MCF 10A (cell line): ENCODE measurements around the gene ODAD3. TPM values are rescaled to one million over a fixed set of nuclear protein-coding genes. Genes with fewer than 3 reads are reported as not detected.

Experiments
- BruUV-seq: library from RNA; stranded (reverse); fragments of 400-500 nt; replicated peaks from 2 replicates; lab custom pipeline; 2021; lab: Mats Ljungman, UMichigan
- CTCF ChIA-PET: fragments of 300-600 bp; sonication (Branson Sonifier 250); formaldehyde crosslinking; extraction: SDS; loops from one replicate; lab custom pipeline; 2021; ENCODE audit warnings: antibody characterized with exemption, inconsistent platforms; lab: Yijun Ruan, JAX
- POLR2A ChIA-PET: fragments of 300-600, 350-650 bp; sonication (Branson Sonifier 250); formaldehyde crosslinking; extraction: SDS; loops from one replicate; lab custom pipeline; 2020; ENCODE audit warnings: antibody characterized with exemption, inconsistent platforms; lab: Yijun Ruan, JAX
- DNase-seq: peaks from one replicate; pipeline ENCODE4 v3.0.0-alpha.2; 2018; ENCODE audit not compliant: unreplicated experiment
- H3K27ac Mint-ChIP-seq: one replicate; pipeline ENCODE4 v1.8.0; 2022; ENCODE audit warnings: mild to moderate bottlenecking, low read depth, mixed read lengths; ENCODE audit not compliant: unreplicated experiment
- H3K27me3 Mint-ChIP-seq: one replicate; pipeline ENCODE4 v1.8.0; 2022; ENCODE audit warnings: mixed read lengths; ENCODE audit not compliant: insufficient read depth, unreplicated experiment
- H3K36me3 Mint-ChIP-seq: one replicate; pipeline ENCODE4 v1.8.0; 2022; ENCODE audit warnings: mild to moderate bottlenecking, moderate library complexity, mixed read lengths; ENCODE audit not compliant: insufficient read depth, unreplicated experiment
- H3K4me1 Mint-ChIP-seq: one replicate; pipeline ENCODE4 v1.8.0; 2022; ENCODE audit warnings: mixed read lengths; ENCODE audit not compliant: insufficient read depth, unreplicated experiment
- H3K4me3 Mint-ChIP-seq: one replicate; pipeline ENCODE4 v1.8.0; 2022; ENCODE audit warnings: mild to moderate bottlenecking, moderate library complexity, mixed read lengths; ENCODE audit not compliant: unreplicated experiment
- H3K9me3 Mint-ChIP-seq: one replicate; pipeline ENCODE4 v1.8.0; 2022; ENCODE audit warnings: mixed read lengths; ENCODE audit not compliant: unreplicated experiment
- intact Hi-C: fragments of 100-400 bp; cut with micrococcal nuclease; formaldehyde crosslinking; loops from 2 replicates; pipeline ENCODE4 v1.14.1; 2022
- total RNA-seq: library from RNA; stranded (reverse); gene quantifications from 2 replicates; pipeline ENCODE4 v1.2.3, GENCODE V29; 2022
- TF ChIP-seq, protein P1 (sequence below): fragments of 200-600 bp; IDR thresholded peaks from one replicate; pipeline ENCODE4 v1.8.0; 2022; ENCODE audit warnings: antibody characterized with exemption, mild to moderate bottlenecking; ENCODE audit not compliant: unreplicated experiment

ODAD3 gene
- total RNA-seq, 1 experiment from 2014 or later, result 0.30 TPM

DNA sequence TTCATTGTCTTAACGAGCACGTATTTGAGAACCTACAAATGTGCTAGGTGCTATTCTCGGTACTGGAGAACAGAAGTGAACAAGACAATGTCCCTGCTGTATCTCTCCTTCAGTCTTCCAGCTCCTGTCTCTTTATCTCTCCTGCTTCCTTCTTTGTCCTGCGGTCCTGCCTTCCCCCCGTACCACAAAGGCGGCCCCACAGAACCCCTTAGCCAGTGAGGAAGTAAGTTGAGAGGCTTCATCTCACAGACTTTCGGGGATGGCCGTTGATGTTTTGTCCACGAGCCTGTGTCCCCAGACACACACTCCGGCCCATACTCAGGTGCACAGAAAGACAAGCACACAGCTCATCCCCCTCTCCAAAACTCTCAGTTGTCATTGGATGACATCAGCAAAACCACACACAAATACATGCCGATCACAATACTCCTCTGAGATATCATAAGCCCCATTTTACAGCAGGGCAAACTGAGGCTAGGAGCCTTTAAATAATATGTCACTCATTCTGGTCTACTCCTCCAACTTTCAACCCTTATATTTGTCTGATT, 61.0 kb downstream of the ODAD3 start:
- ChIA-PET POLR2A (interaction anchor here (0.6 to 5.6 kb wide), 20 partner anchors 8 to 285 kb away, joined by 3 to 88 read pairs (median 4); partner anchors contain the start of genes CCDC159, ECSIT, ELOF1 and LDLR), CTCF (interaction anchor here (0.7 to 1.2 kb wide), 5 partner anchors 61 to 1192 kb away, joined by 3 to 8 read pairs (median 4); partner anchors contain the start of gene PRKCSH)
- TF ChIP-seq, protein P1, sequence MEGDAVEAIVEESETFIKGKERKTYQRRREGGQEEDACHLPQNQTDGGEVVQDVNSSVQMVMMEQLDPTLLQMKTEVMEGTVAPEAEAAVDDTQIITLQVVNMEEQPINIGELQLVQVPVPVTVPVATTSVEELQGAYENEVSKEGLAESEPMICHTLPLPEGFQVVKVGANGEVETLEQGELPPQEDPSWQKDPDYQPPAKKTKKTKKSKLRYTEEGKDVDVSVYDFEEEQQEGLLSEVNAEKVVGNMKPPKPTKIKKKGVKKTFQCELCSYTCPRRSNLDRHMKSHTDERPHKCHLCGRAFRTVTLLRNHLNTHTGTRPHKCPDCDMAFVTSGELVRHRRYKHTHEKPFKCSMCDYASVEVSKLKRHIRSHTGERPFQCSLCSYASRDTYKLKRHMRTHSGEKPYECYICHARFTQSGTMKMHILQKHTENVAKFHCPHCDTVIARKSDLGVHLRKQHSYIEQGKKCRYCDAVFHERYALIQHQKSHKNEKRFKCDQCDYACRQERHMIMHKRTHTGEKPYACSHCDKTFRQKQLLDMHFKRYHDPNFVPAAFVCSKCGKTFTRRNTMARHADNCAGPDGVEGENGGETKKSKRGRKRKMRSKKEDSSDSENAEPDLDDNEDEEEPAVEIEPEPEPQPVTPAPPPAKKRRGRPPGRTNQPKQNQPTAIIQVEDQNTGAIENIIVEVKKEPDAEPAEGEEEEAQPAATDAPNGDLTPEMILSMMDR, result no peak
- Mint-ChIP-seq H3K36me3 (peaks cover 8% of the 10 kb centered on the region), H3K4me3 (no peak overlapping the region), H3K4me1 (peaks cover 17% of the 10 kb centered on the region), H3K27me3 (no peaks in the 10 kb centered on the region), H3K9me3 (no peaks in the 10 kb centered on the region), H3K27ac (no peak overlapping the region)
- DNase-seq, result no peak
- intact Hi-C loops, result loop anchor here (2.0 kb wide), 1 partner anchor 27 kb away; the partner anchor contains the start of genes CCDC159 and TMEM205
- no TSS peak for BruUV-seq

DNA sequence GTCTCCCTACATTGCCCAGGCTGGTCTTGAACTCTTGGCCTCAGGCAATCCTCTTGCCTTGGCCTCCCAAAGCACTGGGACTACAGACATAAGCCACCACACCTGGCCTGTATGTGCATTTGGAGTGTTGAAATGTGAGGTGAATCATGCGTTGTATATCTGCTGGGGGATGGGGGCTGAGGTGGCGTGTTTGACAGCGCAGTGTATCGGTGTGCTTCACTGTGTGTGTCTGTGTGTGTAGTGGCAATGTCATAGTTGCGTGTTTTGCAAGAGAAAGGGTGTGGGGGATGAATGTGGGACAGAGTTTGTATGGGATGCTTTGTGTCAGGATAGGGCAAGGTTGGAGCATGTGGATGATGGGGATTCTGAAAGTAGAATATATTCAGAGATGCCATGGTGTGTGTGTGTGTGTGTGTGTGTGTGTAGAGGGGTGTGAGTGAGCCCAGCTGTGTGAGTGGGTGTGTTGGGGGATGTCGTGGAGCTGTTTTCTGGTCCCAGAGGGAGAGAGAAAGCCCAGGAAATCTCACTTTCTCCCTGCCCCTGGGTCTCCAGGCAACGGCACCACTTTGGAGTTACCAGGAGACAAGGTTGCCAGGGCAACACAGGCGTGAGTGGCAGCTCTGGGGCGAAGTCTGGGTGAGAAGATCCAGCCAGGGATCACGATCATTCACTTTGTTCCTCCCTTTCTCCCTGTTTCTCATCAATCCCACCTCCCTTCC, 61.6 kb downstream of the ODAD3 start:
- no peak overlapping the region for H3K4me3 Mint-ChIP-seq
- intact Hi-C loops, result no loop called here

GRCh38 chr19:11370744-11371143, 64.2 kb downstream of the ODAD3 start:
- no peak overlapping the region for H3K27ac Mint-ChIP-seq
- no peaks in the 10 kb centered on the region for H3K4me1 Mint-ChIP-seq
- ChIA-PET POLR2A (interaction anchor here (0.9 to 1.9 kb wide), 2 partner anchors 11 to 32 kb away, joined by 5 read pairs; partner anchors contain the start of gene RAB3D), CTCF (interaction anchor here (0.6 kb wide), 1 partner anchor 63 kb away, joined by 3 read pairs; no protein-coding TSS in a partner anchor)
- TF ChIP-seq, protein P1, result no peak
- peaks cover 15% of the 10 kb centered on the region for H3K36me3 Mint-ChIP-seq
- no peaks in the 10 kb centered on the region for H3K27me3 Mint-ChIP-seq
- BruUV-seq, result no TSS peak
- no peaks in the 10 kb centered on the region for H3K9me3 Mint-ChIP-seq
- DNase-seq, result no peak
- H3K4me3 Mint-ChIP-seq, result no peak overlapping the region
- intact Hi-C loops, result no loop called here

More for the DNA sequence above, 61.6 kb downstream of the ODAD3 start:
- peak; percentile 74 for DNase-seq
- Mint-ChIP-seq H3K4me1 (peaks cover 11% of the 10 kb centered on the region), H3K36me3 (peaks cover 8% of the 10 kb centered on the region), H3K27me3 (no peaks in the 10 kb centered on the region), H3K27ac (no peak overlapping the region), H3K9me3 (no peaks in the 10 kb centered on the region)
- TF ChIP-seq, protein P1, result no peak
- ChIA-PET CTCF (interaction anchor here (1.1 to 1.2 kb wide), 2 partner anchors 76 to 248 kb away, joined by 4 to 8 read pairs; no protein-coding TSS in a partner anchor), POLR2A (interaction anchor here (0.7 to 5.6 kb wide), 8 partner anchors 9 to 235 kb away, joined by 3 to 88 read pairs (median 10); partner anchors contain the start of genes CCDC159, RAB3D and TMEM205)
- no TSS peak for BruUV-seq

Other genes starting within 250 kb of the ODAD3 start
- gene KANK2, start 237.6 kb downstream of the ODAD3 start, total RNA-seq, result 25.0 and 29.2 TPM in 2 replicates
- not detected in 2 replicates for gene ANGPTL8, start 195.5 kb downstream of the ODAD3 start, total RNA-seq
- gene DOCK6, start 172.6 kb downstream of the ODAD3 start, total RNA-seq, result 49.1 and 61.7 TPM in 2 replicates
- not detected in 2 replicates for gene TSPAN16, start 139.0 kb downstream of the ODAD3 start, total RNA-seq
- 42.8 and 46.5 TPM in 2 replicates for gene RAB3D, start 95.5 kb downstream of the ODAD3 start, total RNA-seq
- 93.1 and 96.6 TPM in 2 replicates for gene TMEM205, start 88.9 kb downstream of the ODAD3 start, total RNA-seq
- 17.2 and 18.2 TPM in 2 replicates for gene CCDC159, start 88.6 kb downstream of the ODAD3 start, total RNA-seq
- 19.5 and 24.2 TPM in 2 replicates for gene PLPPR2, start 79.7 kb downstream of the ODAD3 start, total RNA-seq
- gene SWSAP1, start 60.5 kb downstream of the ODAD3 start, total RNA-seq, result 1.0 and 1.4 TPM in 2 replicates
- gene EPOR, start 50.8 kb downstream of the ODAD3 start, total RNA-seq, result 1.7 and 2.7 TPM in 2 replicates
- not detected in 2 replicates for gene RGL3, start 15.8 kb downstream of the ODAD3 start, total RNA-seq
- gene PRKCSH, start 514 bp upstream of the ODAD3 start, total RNA-seq, result 224 and 257 TPM in 2 replicates
- 0.54 TPM in 1 of 2 replicates, not detected in the other for gene ELAVL3, start 45.9 kb upstream of the ODAD3 start, total RNA-seq
- 7.7 and 8.7 TPM in 2 replicates for gene ZNF653, start 70.7 kb upstream of the ODAD3 start, total RNA-seq
- gene ECSIT, start 94.0 kb upstream of the ODAD3 start, total RNA-seq, result 19.2 and 26.8 TPM in 2 replicates
- gene CNN1, start 103.7 kb upstream of the ODAD3 start, total RNA-seq, result not detected in 2 replicates
- gene ELOF1, start 124.1 kb upstream of the ODAD3 start, total RNA-seq, result 72.1 and 78.7 TPM in 2 replicates
- gene ACP5, start 142.5 kb upstream of the ODAD3 start, total RNA-seq, result not detected in 2 replicates
- gene ZNF627, start 162.4 kb upstream of the ODAD3 start, total RNA-seq, result 8.7 and 10.9 TPM in 2 replicates